ENCODE results near the gene ZNF136.

ZNF136 gene

DNA sequence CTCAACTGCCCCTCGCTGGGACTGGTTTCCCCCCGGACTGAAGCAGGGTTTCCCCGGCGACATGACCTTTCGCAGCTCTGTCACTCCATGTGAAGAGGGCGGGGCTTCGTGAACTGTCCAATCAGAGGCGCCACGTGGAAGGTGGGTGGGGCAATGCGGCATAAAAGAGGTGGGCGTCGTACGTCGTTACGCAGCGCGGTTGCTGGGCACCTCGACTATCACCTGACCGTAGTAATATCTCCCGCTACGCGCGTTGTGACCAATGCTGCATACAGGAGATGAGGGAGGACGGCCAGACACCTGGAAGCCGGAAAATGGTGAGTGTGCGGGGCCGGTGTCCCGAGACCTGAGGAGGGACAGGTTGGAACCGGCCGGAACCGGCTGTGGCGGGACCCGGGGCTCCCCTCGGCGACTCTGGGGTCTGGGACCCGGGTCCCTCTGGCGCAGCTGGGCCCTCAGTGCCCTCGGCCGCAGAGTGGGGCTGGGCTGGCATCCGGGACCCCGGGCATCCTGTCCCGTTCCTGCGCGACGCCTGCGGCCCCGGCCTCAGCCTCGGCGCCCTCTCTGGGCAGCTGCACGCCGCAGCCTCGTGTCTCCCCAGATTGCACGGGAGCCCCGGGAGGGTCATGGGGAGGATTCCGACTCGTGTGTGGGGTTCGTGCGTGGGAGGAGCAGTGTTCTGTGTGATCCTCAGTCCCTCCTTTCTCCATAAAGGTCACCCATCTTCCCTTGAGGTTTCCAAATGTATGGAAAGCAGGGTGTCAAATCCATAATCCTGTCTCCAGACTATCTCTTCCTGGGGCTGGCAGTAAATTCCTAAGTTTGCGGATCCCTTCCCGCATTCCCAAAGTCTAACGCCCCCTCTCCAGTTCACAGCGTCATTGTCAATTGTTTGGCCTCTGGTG is 32.2 kb downstream of the ZNF136 start:
- DNase-seq, result peak; percentile 51

DNA sequence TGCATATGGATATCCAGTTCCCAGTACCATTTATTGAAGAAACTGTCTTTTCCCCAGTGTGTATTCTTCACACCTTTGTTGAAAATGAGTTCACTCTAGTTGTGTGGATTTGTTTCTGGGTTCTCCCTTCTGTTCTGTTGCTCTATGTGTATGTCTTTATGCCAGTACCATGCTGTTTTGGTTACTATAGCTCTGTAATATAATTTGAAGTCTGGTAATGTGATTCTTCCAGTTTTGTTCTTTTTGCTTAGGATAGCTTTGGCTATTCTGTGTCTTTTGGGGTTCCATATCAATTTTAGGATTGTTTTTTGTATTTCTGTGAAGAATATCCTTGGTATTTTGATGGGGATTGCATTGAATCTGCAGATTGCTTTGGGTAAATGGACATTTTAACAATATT is 35.2 kb downstream of the ZNF136 start:
- DNase-seq, result no peak

DNA sequence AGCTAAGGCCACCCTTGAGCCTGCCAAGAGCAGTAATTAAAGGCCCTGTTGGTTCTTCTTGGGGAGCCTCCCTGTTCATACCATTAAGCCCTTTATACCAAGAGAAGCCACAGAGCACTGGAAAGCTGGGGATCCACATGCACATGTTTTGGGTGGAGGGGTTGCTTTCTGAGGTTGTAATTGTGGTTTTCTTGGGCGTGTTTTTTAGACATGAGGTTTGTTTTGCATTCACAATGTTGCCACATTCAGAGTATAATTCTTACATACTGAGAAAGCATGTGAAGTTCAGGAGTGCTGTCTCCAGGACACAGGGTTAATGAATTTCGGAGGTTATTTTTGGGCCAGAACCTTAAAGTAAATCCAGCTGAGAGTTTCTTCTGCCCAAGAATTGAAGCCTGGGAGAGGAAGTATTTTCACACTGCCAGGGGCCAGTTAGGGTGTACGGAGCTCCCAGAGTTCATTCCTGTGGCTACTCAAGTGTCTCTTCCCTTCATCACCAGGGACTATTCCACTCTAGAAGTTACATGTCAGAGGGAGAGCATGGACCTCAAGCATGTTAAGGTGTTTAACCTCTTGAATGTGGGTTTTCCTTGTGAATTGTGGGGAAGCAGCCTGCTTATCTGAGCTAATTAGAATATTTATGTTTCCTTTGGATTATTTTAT is 37.0 kb downstream of the ZNF136 start:
- DNase-seq, result no peak

DNA sequence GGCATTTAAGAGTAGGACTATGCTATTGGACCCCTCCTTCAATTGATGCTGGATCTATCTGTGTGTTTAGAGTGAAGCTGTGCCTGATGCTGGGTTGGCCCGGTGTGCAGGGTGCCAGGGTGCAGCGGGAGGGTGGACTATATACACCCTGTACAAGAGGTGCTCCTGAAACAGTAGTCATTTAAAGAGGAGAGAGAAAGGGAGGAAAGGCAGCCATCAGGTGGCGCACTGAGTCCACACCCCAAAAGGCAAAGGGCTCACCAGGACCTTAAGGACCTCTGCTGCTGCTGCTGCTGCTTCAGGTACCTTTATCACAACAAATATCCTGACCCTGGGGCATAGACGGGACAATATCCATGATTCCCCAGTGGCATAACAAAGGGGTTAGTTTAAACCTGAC is 39.4 kb downstream of the ZNF136 start:
- DNase-seq, result peak; percentile 40

DNA sequence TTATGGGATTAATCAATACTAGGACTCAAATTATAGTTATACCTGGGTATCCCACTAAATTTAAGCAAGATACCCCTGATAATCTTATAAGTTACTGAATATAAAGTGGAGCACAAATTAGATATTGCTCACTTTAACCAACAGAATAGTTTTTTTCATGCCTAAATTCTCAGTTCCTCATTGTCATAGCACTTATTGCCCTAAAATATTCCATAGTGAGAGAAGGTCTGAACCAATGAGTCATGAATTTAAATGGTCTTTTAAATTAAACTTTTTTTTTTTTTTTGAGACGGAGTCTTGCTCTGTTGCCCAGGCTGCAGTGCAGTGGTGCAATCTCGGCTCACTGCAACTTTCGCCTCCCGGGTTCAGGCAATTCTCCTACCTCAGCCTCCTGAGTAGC is 42.4 kb downstream of the ZNF136 start:
- DNase-seq, result no peak

DNA sequence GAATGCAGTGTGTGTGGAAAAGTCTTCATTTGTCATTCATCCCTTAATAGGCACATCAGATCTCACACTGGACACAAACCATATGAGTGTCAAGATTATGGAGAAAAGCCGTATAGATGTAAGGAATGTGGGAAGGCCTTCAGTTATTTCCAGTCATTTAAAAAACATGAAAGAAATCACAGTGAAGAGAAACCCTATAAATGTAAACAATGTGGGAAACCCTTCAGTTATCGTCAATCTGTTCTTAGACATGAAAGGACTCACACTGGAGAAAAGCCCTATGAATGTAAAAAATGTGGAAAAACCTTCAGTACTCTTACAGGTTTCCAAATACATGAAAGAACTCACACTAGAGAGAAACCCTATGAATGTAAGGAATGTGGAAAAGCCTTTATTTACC is 45.3 kb downstream of the ZNF136 start:
- no peak for DNase-seq

DNA sequence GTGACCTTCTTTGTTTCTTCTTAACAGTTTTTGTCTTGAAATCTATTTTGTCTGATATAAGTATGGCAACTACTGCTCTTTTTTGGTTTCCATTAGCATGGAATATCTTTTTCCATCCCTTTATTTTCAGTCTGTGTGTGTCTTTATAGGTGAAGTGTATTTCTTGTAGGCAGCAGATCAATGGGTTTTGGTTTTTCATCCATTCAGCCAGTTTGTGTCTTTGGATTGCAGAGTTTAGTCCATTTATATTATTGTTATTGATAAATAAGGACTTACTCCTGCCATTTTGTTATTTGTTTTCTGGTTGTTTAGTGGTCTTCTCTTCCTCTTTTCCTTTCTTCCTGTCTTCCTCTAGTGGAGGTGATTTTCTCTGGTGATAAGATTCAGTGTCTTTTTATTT is 54.4 kb downstream of the ZNF136 start:
- DNase-seq, result no peak

DNA sequence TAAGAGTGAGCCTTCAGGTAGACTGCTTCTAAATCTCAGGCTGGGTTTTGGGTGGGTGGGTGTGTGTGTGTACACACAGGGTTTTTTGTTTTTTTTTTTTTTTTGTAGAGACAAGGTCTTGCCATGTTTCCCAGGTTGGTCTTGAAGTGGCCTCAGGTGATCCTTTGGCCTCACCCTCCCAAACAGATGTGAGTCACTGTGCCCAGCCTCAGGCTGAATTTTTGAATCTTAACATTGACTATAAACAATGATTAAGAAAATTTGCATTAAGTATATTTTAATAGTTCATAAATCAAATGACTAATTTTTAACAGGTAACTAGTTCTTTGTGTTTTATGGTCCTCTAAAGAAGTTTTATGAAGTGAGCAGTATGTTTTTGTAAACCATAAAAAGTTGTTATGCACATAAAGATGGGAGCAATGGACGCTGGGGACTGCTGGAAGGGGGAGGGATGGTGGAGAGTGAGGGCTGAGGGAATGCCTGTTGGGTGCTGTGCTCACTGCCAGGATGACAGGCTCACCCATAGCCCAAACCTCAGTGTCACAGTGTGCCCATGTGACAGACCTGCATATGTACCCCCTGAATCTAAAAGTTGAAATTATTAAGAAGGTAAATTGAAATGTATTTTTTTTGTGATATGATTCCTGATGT is 60.2 kb downstream of the ZNF136 start:
- no peak for DNase-seq

DNA sequence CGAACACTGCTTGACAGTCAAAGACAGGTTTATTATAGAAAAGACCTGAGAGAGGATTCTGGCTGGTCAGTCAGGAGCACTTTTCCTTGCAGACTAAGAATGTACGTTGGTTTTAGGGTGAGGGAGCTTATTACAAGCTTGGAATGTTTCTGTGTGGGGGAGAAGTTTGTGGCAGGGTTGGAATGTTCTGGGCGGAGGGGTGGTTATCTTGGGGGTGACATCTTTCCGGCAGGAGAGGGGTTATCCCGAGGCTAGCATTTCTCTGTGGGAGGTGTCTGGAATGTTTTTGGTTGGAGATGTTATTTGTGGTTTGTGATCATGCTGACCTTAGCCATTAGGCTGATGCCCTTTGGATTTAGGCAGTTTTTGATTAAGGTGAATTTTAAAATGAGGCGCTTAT is 61.8 kb downstream of the ZNF136 start:
- no peak for DNase-seq

DNA sequence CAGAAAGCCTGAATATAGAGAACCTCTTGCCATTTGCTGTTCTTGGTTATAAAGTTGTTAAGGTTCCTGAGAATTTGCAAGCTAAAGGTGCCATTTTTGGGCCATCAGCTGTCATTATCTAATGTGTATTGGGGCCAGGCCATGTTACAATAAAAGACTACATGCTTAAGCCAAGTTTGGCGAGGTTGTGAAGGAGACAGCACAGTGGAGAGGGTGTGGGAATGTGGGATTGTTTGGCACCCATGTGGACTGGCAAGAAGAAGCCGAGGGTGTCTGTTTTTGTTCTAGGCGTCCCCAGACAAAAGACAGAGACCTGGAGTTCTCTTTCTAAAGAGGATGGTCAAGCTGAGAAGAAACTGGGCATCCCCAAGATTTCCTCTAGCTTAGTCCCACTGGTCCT is 67.1 kb downstream of the ZNF136 start:
- DNase-seq, result no peak

DNA sequence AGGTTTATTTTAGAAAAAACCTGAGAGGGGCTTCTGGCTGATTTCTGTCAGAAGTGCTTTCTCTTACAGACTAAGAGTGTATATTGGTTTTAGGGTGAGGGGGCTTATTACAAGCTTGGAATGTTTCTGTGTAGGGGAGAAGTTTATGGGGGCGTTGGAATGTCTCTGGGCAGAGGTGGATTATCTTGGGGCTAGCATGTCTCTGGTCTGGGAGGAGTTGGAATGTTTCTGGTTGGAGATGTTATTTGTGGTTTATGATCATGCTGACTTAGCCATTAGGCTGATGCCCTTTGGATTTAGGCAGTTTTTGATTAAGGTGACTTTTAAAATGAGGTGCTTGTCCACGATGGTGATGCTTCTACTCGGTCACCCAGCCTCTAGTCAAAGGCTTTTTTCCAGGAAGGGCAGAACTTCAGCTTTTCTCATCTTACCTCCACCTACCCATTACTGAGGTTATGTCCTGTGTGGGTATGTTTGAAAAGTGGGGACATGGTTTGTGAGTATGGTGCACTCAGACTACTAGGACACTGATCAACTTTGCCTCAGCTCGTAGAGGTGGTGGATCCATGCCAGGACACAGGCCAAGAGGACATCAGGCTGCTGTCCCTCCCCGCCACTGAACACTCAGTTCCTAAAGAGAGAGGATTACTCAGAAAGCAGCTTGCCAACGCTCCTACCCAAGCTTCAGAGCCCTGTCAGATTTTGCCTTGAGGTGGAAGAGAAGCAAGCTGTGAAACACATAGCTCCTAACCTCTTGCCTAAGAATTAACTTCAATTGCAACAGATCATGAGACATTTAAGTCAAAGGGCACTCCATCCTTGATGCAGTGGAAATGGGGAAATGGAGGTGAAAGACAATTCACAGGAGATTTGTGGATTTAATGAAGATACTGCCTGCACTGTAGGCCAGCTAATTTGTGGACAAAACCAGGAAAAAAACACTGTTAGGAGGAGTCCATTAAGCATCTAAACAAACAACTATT is 68.1 kb downstream of the ZNF136 start:
- no peak for DNase-seq

DNA sequence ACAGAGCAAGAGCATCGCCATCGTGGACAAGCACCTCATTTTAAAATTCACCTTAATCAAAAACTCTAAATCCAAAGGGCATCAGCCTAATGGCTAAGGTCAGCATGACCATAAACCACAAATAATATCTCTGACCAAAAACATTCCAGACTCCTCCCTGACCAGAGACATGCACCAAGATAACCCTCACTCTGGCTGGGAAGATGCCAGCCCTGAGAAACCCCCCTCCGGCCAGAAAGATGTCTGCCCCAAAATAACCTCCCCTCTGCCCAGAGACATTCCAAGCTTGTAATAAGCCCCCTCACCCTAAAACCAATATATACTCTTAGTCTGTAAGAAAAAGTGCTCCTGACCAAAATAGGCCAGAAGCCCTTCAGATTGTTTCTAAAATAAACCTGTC is 70.1 kb downstream of the ZNF136 start:
- no peak for DNase-seq

DNA sequence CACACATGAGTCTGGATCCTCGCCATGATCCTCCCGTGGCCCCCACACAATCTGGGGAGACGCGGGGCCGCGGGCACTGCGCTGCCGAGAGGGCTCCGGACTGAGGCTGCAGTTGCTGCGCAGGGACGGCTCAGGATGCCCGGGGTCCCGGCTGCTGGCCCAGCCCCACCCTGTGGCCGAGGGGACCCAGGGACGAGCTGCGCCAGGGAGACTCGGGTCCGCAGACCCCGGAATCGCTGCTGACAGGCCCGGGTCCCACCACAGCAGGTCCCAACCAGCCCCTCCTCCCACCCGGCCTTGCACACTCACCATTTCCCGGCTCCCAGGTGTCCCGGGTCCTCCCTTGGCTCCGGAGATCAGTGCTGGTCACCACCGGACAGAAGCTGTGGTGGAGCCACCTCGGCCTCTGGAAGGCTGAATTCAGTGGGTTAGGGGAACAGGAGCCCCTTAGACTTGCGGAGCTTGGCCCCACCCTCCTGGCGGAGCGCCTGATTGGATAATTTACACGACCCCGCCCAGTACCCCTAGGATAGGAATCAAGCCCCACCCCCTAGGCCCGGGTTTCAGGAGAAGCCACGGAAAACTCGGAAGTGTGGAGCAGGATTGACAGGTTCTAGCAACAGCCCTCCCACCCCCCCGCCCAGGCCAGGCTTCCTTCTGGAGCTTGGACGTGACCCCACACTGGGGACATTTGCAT is 74.4 kb downstream of the ZNF136 start:
- DNase-seq, result no peak

All from hematopoietic multipotent progenitor cell treated with erythropoietin and hydrocortisone succinate and interleukin-3 and kit ligand, for 6 days (in vitro differentiated cells).